22Rv1 (cell line): Measurements from ENCODE around the gene SEC16A.

Experiments
- ZFX ChIP-seq: fragments of 450-650 bp; IDR thresholded peaks from 2 replicates; pipeline ENCODE4 v1.6.1; 2017; ENCODE audit warnings: antibody characterized with exemption, borderline replicate concordance
- TF ChIP-seq, protein P1 (sequence below): fragments of 450-650 bp; IDR thresholded peaks from 2 replicates; pipeline ENCODE4 v1.5.1; 2017; ENCODE audit warnings: mild to moderate bottlenecking

DNA sequence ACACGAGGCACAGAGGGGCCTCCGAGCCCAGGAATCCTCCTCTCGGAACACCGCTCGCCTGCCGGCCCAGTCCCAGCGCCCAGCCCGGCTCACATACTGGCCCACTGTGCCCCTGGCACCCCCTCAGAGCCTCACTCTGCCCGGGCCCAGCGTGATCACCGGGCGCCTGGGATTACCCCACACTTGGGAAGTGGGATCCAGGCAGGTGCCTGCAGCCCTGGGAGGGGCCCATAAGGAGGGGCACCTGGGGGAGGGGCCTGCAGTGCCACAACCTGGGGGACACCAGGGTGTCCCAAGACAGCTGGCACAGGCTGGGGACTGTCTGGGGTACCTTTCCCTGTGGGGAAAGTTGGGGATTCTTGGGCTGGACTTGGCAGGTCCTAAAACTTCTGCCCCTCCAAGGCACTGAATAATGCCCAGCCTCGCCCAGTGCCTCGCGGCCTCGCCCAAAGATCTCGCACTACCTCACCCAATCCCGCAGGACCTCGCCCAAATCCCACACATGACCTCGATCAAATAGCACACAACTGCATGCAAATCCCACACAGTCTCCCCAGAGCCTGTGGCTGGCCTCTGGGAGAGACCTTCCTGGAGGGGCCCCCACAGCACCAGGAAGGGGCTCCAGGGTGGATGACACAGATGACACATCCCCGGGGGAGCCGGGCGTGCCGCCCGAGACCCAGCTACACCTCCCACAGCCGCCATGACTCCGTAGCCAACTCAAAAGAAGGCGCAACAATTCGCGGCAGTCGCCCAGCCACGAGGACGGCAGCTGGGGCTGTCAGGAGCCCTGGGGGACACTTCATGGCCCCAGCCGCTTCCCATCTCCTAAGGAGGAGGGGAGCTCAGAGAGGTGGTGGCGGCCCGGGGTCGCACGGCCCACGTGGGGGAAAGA is 49.3 kb upstream of the SEC16A start:
- TF ChIP-seq, protein P1, sequence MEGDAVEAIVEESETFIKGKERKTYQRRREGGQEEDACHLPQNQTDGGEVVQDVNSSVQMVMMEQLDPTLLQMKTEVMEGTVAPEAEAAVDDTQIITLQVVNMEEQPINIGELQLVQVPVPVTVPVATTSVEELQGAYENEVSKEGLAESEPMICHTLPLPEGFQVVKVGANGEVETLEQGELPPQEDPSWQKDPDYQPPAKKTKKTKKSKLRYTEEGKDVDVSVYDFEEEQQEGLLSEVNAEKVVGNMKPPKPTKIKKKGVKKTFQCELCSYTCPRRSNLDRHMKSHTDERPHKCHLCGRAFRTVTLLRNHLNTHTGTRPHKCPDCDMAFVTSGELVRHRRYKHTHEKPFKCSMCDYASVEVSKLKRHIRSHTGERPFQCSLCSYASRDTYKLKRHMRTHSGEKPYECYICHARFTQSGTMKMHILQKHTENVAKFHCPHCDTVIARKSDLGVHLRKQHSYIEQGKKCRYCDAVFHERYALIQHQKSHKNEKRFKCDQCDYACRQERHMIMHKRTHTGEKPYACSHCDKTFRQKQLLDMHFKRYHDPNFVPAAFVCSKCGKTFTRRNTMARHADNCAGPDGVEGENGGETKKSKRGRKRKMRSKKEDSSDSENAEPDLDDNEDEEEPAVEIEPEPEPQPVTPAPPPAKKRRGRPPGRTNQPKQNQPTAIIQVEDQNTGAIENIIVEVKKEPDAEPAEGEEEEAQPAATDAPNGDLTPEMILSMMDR: no peak
- no peak for TF ChIP-seq ZFX
